Measurements from ENCODE around the gene ECHDC3. TPM values are rescaled to one million over a fixed set of nuclear protein-coding genes. Genes with fewer than 3 reads are reported as not detected.

The ECHDC3 gene
- total and polyA plus RNA-seq, 5 donors from 2014 or later, result 0.10 to 1.1 (median 0.47) TPM

DNA sequence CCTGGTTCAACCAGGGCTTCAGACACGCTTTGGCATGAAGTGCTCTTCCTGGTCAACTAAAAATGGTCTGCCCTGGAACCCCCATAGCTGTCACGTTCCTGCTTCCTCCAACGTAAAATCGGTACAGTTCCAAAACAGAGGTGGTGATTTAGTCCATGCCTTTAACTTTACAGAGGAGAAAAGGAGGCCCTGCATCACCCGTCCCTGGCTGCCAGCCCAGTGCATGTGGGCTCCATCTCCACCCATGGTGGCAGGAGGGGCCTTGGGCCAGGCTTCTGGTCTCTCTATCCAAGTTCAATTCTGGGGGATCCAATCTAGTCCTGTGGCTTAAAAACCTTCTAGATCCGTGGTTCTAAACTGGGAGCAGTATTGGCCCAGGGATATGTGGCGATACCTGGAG is 18.7 kb downstream of the ECHDC3 start:
- Histone ChIP-seq H3K4me1 (ENCODE audit: control insufficient read depth, insufficient read depth, low read length, poor library complexity, severe bottlenecking) (no peaks in the 10 kb centered on the region), H3K27me3 (ENCODE audit: control insufficient read depth, insufficient read depth, low read length) (no peaks in the 10 kb centered on the region), H3K27ac (ENCODE audit: insufficient read depth, low read length, poor library complexity, severe bottlenecking) (no peak overlapping the region), H3K9me3 (ENCODE audit: control insufficient read depth in 2 of 2, low read length in 2 of 2) (no peaks in the 10 kb centered on the region), H3K4me3 (ENCODE audit: low read depth, low read length) (no peak overlapping the region), H3K36me3 (ENCODE audit: control insufficient read depth, insufficient read depth, low read length) (no peaks in the 10 kb centered on the region)
- H3K4me1 Mint-ChIP-seq, result peaks cover 0 to 5% (median 2%) of the 10 kb centered on the region in 4 donors
- H3K36me3 Mint-ChIP-seq, result no peaks in the 10 kb centered on the region
- no peaks in the 10 kb centered on the region for H3K27me3 Mint-ChIP-seq
- DNase-seq, result no peak
- no peaks in the 10 kb centered on the region for H3K9me3 Mint-ChIP-seq
- no peak overlapping the region for H3K4me3 Mint-ChIP-seq
- H3K27ac Mint-ChIP-seq, result no peak overlapping the region
- ATAC-seq (ENCODE audit: low read depth in 2 of 2), result no peak

GRCh38 chr10:11761431-11761830 is 19.2 kb downstream of the ECHDC3 start:
- Histone ChIP-seq H3K27ac (ENCODE audit: insufficient read depth, low read length, poor library complexity, severe bottlenecking) (no peak overlapping the region), H3K4me3 (ENCODE audit: low read depth, low read length) (no peak overlapping the region), H3K36me3 (ENCODE audit: control insufficient read depth, insufficient read depth, low read length) (no peaks in the 10 kb centered on the region), H3K27me3 (ENCODE audit: control insufficient read depth, insufficient read depth, low read length) (no peaks in the 10 kb centered on the region), H3K4me1 (ENCODE audit: control insufficient read depth, insufficient read depth, low read length, poor library complexity, severe bottlenecking) (no peaks in the 10 kb centered on the region), H3K9me3 (ENCODE audit: control insufficient read depth in 2 of 2, low read length in 2 of 2) (no peaks in the 10 kb centered on the region)
- Mint-ChIP-seq H3K27me3 (no peaks in the 10 kb centered on the region), H3K4me1 (peaks cover 0 to 5% (median 2%) of the 10 kb centered on the region in 4 donors), H3K36me3 (no peaks in the 10 kb centered on the region), H3K27ac (no peak overlapping the region), H3K9me3 (no peaks in the 10 kb centered on the region), H3K4me3 (no peak overlapping the region)
- DNase-seq, result no peak
- ATAC-seq (ENCODE audit: low read depth in 2 of 2), result no peak

GRCh38 chr10:11762706-11763500 is 20.7 kb downstream of the ECHDC3 start:
- Mint-ChIP-seq H3K27me3 (no peaks in the 10 kb centered on the region), H3K4me1 (peaks cover 0 to 1% (median under 1%) of the 10 kb centered on the region in 4 donors), H3K9me3 (no peaks in the 10 kb centered on the region), H3K27ac (no peak overlapping the region), H3K36me3 (no peaks in the 10 kb centered on the region), H3K4me3 (no peak overlapping the region)
- H3K9me3 ChIP-seq (ENCODE audit: control insufficient read depth in 2 of 2, low read length in 2 of 2), result no peaks in the 10 kb centered on the region
- no peak overlapping the region for H3K4me3 ChIP-seq (ENCODE audit: low read depth, low read length)
- no peaks in the 10 kb centered on the region for H3K4me1 ChIP-seq (ENCODE audit: control insufficient read depth, insufficient read depth, low read length, poor library complexity, severe bottlenecking)
- DNase-seq (no peak), ATAC-seq (ENCODE audit: low read depth in 2 of 2) (no peak)
- no peak overlapping the region for H3K27ac ChIP-seq (ENCODE audit: insufficient read depth, low read length, poor library complexity, severe bottlenecking)
- H3K27me3 ChIP-seq (ENCODE audit: control insufficient read depth, insufficient read depth, low read length), result no peaks in the 10 kb centered on the region
- H3K36me3 ChIP-seq (ENCODE audit: control insufficient read depth, insufficient read depth, low read length), result no peaks in the 10 kb centered on the region

DNA sequence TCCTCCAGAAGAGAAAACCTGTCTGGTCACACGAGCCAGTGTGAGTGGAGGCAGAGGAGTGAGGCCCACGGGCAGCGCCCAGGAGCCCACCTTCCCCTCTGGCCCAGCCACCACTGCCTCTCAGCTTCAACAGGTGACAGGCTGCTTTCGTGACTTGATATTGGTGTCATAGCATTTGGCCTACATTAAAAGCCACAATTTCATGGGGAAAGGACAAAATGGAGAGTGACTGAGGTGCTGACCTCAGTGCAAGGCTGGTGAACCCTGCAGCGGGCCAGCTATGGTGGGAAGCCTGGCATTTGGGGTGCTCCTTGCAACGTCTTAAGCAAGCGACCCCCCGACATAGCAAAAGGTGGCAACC is 21.3 kb downstream of the ECHDC3 start:
- H3K27ac ChIP-seq (ENCODE audit: insufficient read depth, low read length, poor library complexity, severe bottlenecking), result no peak overlapping the region
- Mint-ChIP-seq H3K4me3 (no peak overlapping the region), H3K27me3 (no peaks in the 10 kb centered on the region), H3K27ac (no peak overlapping the region), H3K9me3 (no peaks in the 10 kb centered on the region), H3K4me1 (no peaks in the 10 kb centered on the region), H3K36me3 (no peaks in the 10 kb centered on the region)
- no peaks in the 10 kb centered on the region for H3K27me3 ChIP-seq (ENCODE audit: control insufficient read depth, insufficient read depth, low read length)
- H3K4me1 ChIP-seq (ENCODE audit: control insufficient read depth, insufficient read depth, low read length, poor library complexity, severe bottlenecking), result no peaks in the 10 kb centered on the region
- H3K9me3 ChIP-seq (ENCODE audit: control insufficient read depth in 2 of 2, low read length in 2 of 2), result no peaks in the 10 kb centered on the region
- no peak overlapping the region for H3K4me3 ChIP-seq (ENCODE audit: low read depth, low read length)
- ATAC-seq (ENCODE audit: low read depth in 2 of 2), result no peak
- no peaks in the 10 kb centered on the region for H3K36me3 ChIP-seq (ENCODE audit: control insufficient read depth, insufficient read depth, low read length)
- DNase-seq, result no peak

GRCh38 chr10:11765141-11765540 is 23.0 kb downstream of the ECHDC3 start:
- no peak overlapping the region for H3K27ac ChIP-seq (ENCODE audit: insufficient read depth, low read length, poor library complexity, severe bottlenecking)
- ATAC-seq (ENCODE audit: low read depth in 2 of 2) (no peak), DNase-seq (no peak)
- Mint-ChIP-seq H3K9me3 (no peaks in the 10 kb centered on the region), H3K36me3 (no peaks in the 10 kb centered on the region), H3K27ac (no peak overlapping the region), H3K27me3 (no peaks in the 10 kb centered on the region), H3K4me3 (no peak overlapping the region), H3K4me1 (no peaks in the 10 kb centered on the region)
- no peaks in the 10 kb centered on the region for H3K4me1 ChIP-seq (ENCODE audit: control insufficient read depth, insufficient read depth, low read length, poor library complexity, severe bottlenecking)
- H3K9me3 ChIP-seq (ENCODE audit: control insufficient read depth in 2 of 2, low read length in 2 of 2), result no peaks in the 10 kb centered on the region
- no peaks in the 10 kb centered on the region for H3K27me3 ChIP-seq (ENCODE audit: control insufficient read depth, insufficient read depth, low read length)
- no peaks in the 10 kb centered on the region for H3K36me3 ChIP-seq (ENCODE audit: control insufficient read depth, insufficient read depth, low read length)
- no peak overlapping the region for H3K4me3 ChIP-seq (ENCODE audit: low read depth, low read length)

- ATAC-seq (ENCODE audit: low read depth in 2 of 2) (no peak), DNase-seq (no peak)
- Mint-ChIP-seq H3K4me3 (no peak overlapping the region), H3K4me1 (no peaks in the 10 kb centered on the region), H3K9me3 (peaks cover 0 to 2% (median 0%) of the 10 kb centered on the region in 7 donors), H3K36me3 (no peaks in the 10 kb centered on the region), H3K27me3 (peaks cover 2% of the 10 kb centered on the region), H3K27ac (no peak overlapping the region)
- no peaks in the 10 kb centered on the region for H3K9me3 ChIP-seq (ENCODE audit: control insufficient read depth in 2 of 2, low read length in 2 of 2)
- no peaks in the 10 kb centered on the region for H3K36me3 ChIP-seq (ENCODE audit: control insufficient read depth, insufficient read depth, low read length)
- H3K27me3 ChIP-seq (ENCODE audit: control insufficient read depth, insufficient read depth, low read length), result no peaks in the 10 kb centered on the region
- no peak overlapping the region for H3K4me3 ChIP-seq (ENCODE audit: low read depth, low read length)
- no peaks in the 10 kb centered on the region for H3K4me1 ChIP-seq (ENCODE audit: control insufficient read depth, insufficient read depth, low read length, poor library complexity, severe bottlenecking)
- H3K27ac ChIP-seq (ENCODE audit: insufficient read depth, low read length, poor library complexity, severe bottlenecking), result no peak overlapping the region
Observed at GRCh38 chr10:11772575-11773288, 30.6 kb downstream of the ECHDC3 start.

- H3K36me3 ChIP-seq (ENCODE audit: control insufficient read depth, insufficient read depth, low read length), result no peaks in the 10 kb centered on the region
- H3K4me1 ChIP-seq (ENCODE audit: control insufficient read depth, insufficient read depth, low read length, poor library complexity, severe bottlenecking), result no peaks in the 10 kb centered on the region
- H3K27me3 ChIP-seq (ENCODE audit: control insufficient read depth, insufficient read depth, low read length), result no peaks in the 10 kb centered on the region
- no peak for ATAC-seq (ENCODE audit: low read depth in 2 of 2)
- Mint-ChIP-seq H3K9me3 (peaks cover 0 to 2% (median 0%) of the 10 kb centered on the region in 7 donors), H3K4me1 (no peaks in the 10 kb centered on the region), H3K27me3 (peaks cover 9% of the 10 kb centered on the region), H3K27ac (no peak overlapping the region), H3K4me3 (no peak overlapping the region), H3K36me3 (no peaks in the 10 kb centered on the region)
- no peak for DNase-seq
- H3K9me3 ChIP-seq (ENCODE audit: control insufficient read depth in 2 of 2, low read length in 2 of 2), result no peaks in the 10 kb centered on the region
- no peak overlapping the region for H3K4me3 ChIP-seq (ENCODE audit: low read depth, low read length)
- H3K27ac ChIP-seq (ENCODE audit: insufficient read depth, low read length, poor library complexity, severe bottlenecking), result no peak overlapping the region
Observed at GRCh38 chr10:11773761-11774441, 31.7 kb downstream of the ECHDC3 start.
